Renal cortical epithelial cell (primary cell): ENCODE measurements around the gene MIA3. TPM values are rescaled to one million over a fixed set of nuclear protein-coding genes. Genes with fewer than 3 reads are reported as not detected.

Source experiments
- total RNA-seq: library from RNA; depleted of rRNA; stranded (reverse); fragments of >200 nt; gene quantifications from 2 replicates; pipeline ENCODE4 v1.2.3, GENCODE V29; 2014

The MIA3 gene
- total RNA-seq, 1 donor from 2014 or later, result 53.4 TPM

Other genes with a start within 250 kb of the MIA3 start
- gene HHIPL2, start 70.0 kb upstream of the MIA3 start, total RNA-seq, result 1.2 TPM in 1 of 2 replicates, not detected in the other
- gene TAF1A, start 28.2 kb upstream of the MIA3 start, total RNA-seq, result 10.6 and 11.0 TPM in 2 replicates
- gene AIDA, start 94.4 kb downstream of the MIA3 start, total RNA-seq, result 65.3 and 122 TPM in 2 replicates
- 75.5 and 76.3 TPM in 2 replicates for gene BROX, start 94.5 kb downstream of the MIA3 start, total RNA-seq
- gene FAM177B, start 119.1 kb downstream of the MIA3 start, total RNA-seq, result not detected in 2 replicates
- gene DISP1, start 196.9 kb downstream of the MIA3 start, total RNA-seq, result 2.8 and 13.5 TPM in 2 replicates